GM12874 (cell line): Measurements from ENCODE around the gene CTBP1.

Experiments used
- CTCF ChIP-seq: IDR thresholded peaks from 2 replicates; pipeline ENCODE4 v1.5.1; 2011; ENCODE audit warnings: low read depth, mild to moderate bottlenecking, control low read depth, low read length, moderate library complexity; ENCODE audit not compliant: insufficient read depth

The CTBP1 gene

GRCh38 chr4:1247864-1248244 lies 1.1 kb downstream of the CTBP1 start:
- TF ChIP-seq CTCF, result no peak

GRCh38 chr4:1246901-1247863 lies 1.7 kb downstream of the CTBP1 start:
- no peak for TF ChIP-seq CTCF

GRCh38 chr4:1246111-1246881 lies 2.6 kb downstream of the CTBP1 start:
- TF ChIP-seq CTCF, result no peak

- no peak for TF ChIP-seq CTCF
Observed at GRCh38 chr4:1245481-1246051, 3.4 kb downstream of the CTBP1 start.

GRCh38 chr4:1244978-1245471 lies 3.9 kb downstream of the CTBP1 start:
- TF ChIP-seq CTCF, result no peak

- no peak for TF ChIP-seq CTCF
Observed at GRCh38 chr4:1244081-1244977, 4.6 kb downstream of the CTBP1 start.
